HEK293 (cell line): Measurements from ENCODE around the gene PJA2.

Experiments used
- CTCF ChIA-PET: fragments of 350-600 bp; formaldehyde crosslinking; extraction: SDS; loops from one replicate; lab custom pipeline; 2021; ENCODE audit warnings: antibody characterized with exemption; lab: Yijun Ruan, JAX
- POLR2A ChIA-PET: fragments of 300-600 bp; formaldehyde crosslinking; extraction: SDS; loops from one replicate; lab custom pipeline; 2020; ENCODE audit warnings: antibody characterized with exemption, inconsistent platforms; lab: Yijun Ruan, JAX
- H3K27ac ChIP-seq: fragments of 200-500 bp; sonication (Bioruptor generic); 2 replicates; pipeline ENCODE4 v1.5.1; 2014; ENCODE audit warnings: low read depth, low read length, control low read depth, inconsistent platforms; ENCODE audit errors: extremely low read depth
- H3K36me3 ChIP-seq, 2 experiments: fragments of 200-500 bp in 1 of 2; sonication (Bioruptor generic) in 1 of 2; 1 replicate in 1 of 2; 2 replicates in 1 of 2; pipeline ENCODE4 v1.5.1; 2014 to 2017; ENCODE audit warnings: inconsistent platforms in 2 of 2, low read length in 2 of 2; ENCODE audit not compliant: control insufficient read depth in 2 of 2, insufficient read depth in 1 of 2
- H3K4me1 ChIP-seq: fragments of 200-500 bp; sonication (Bioruptor generic); 2 replicates; pipeline ENCODE4 v1.5.1; 2014; ENCODE audit warnings: mild to moderate bottlenecking, low read length, inconsistent platforms; ENCODE audit not compliant: control insufficient read depth, insufficient read depth
- H3K4me3 ChIP-seq: 2 replicates; pipeline ENCODE4 v1.5.1; 2011; ENCODE audit warnings: low read depth, mild to moderate bottlenecking, control low read depth, low read length, moderate library complexity
- H3K9me3 ChIP-seq: fragments of 200-500 bp; sonication (Bioruptor generic); 2 replicates; pipeline ENCODE4 v1.5.1; 2014; ENCODE audit warnings: low read depth, low read length, inconsistent platforms; ENCODE audit not compliant: control insufficient read depth, insufficient read depth
- GLIS2 ChIP-seq: fragments of 450-650 bp; formaldehyde crosslinking; IDR thresholded peaks from 2 replicates; pipeline ENCODE4 v1.5.1; 2016; ENCODE audit warnings: missing biosample characterization, missing genetic modification characterization
- HOXA7 ChIP-seq: sonication (generic); formaldehyde crosslinking; IDR thresholded peaks from 2 replicates; pipeline ENCODE4 v1.8.1; 2022; ENCODE audit warnings: missing genetic modification reagents, borderline replicate concordance
- HOXC10 ChIP-seq: sonication (generic); formaldehyde crosslinking; IDR thresholded peaks from 2 replicates; pipeline ENCODE4 v1.8.1; 2023; ENCODE audit warnings: mild to moderate bottlenecking, missing genetic modification reagents
- PBX3 ChIP-seq: sonication (generic); formaldehyde crosslinking; IDR thresholded peaks from 2 replicates; pipeline ENCODE4 v1.8.1; 2022; ENCODE audit warnings: mild to moderate bottlenecking, moderate library complexity, missing genetic modification reagents
- SCRT1 ChIP-seq: fragments of 450-650 bp; formaldehyde crosslinking; IDR thresholded peaks from 2 replicates; pipeline ENCODE4 v1.5.1; 2016; ENCODE audit warnings: missing biosample characterization, missing genetic modification characterization, borderline replicate concordance
- ZBTB1 ChIP-seq: fragments of 450-650 bp; formaldehyde crosslinking; IDR thresholded peaks from 2 replicates; pipeline ENCODE4 v1.5.1; 2016; ENCODE audit warnings: missing biosample characterization, missing genetic modification characterization
- ZBTB17 ChIP-seq: fragments of 450-650 bp; formaldehyde crosslinking; IDR thresholded peaks from 2 replicates; pipeline ENCODE4 v1.5.1; 2016; ENCODE audit warnings: missing biosample characterization, missing genetic modification characterization
- ZEB2 ChIP-seq: fragments of 450-650 bp; formaldehyde crosslinking; IDR thresholded peaks from 2 replicates; pipeline ENCODE4 v1.5.1; 2016; ENCODE audit warnings: missing biosample characterization, missing genetic modification characterization
- ZFP3 ChIP-seq: fragments of 450-650 bp; formaldehyde crosslinking; IDR thresholded peaks from 2 replicates; pipeline ENCODE4 v1.5.1; 2016; ENCODE audit warnings: low read depth, missing biosample characterization, missing genetic modification characterization
- ZNF10 ChIP-seq: fragments of 450-650 bp; formaldehyde crosslinking; IDR thresholded peaks from 2 replicates; pipeline ENCODE4 v1.5.1; 2017; ENCODE audit warnings: missing biosample characterization, missing genetic modification characterization
- ZNF121 ChIP-seq: fragments of 450-650 bp; formaldehyde crosslinking; IDR thresholded peaks from 2 replicates; pipeline ENCODE4 v1.5.1; 2016; ENCODE audit warnings: missing biosample characterization, missing genetic modification characterization
- ZNF174 ChIP-seq: fragments of 450-650 bp; formaldehyde crosslinking; IDR thresholded peaks from 2 replicates; pipeline ENCODE4 v1.5.0; 2017; ENCODE audit warnings: missing biosample characterization, mild to moderate bottlenecking, missing genetic modification characterization
- ZNF2 ChIP-seq: fragments of 450-650 bp; formaldehyde crosslinking; IDR thresholded peaks from 2 replicates; pipeline ENCODE4 v1.5.1; 2016; ENCODE audit warnings: missing biosample characterization, missing genetic modification characterization
- ZNF23 ChIP-seq: fragments of 450-650 bp; formaldehyde crosslinking; IDR thresholded peaks from 2 replicates; pipeline ENCODE4 v1.5.1; 2016; ENCODE audit warnings: missing biosample characterization, missing genetic modification characterization, borderline replicate concordance
- ZNF266 ChIP-seq: fragments of 450-650 bp; formaldehyde crosslinking; IDR thresholded peaks from 2 replicates; pipeline ENCODE4 v1.5.1; 2016; ENCODE audit warnings: missing biosample characterization, missing genetic modification characterization, low read depth
- ZNF311 ChIP-seq: fragments of 450-650 bp; formaldehyde crosslinking; IDR thresholded peaks from 2 replicates; pipeline ENCODE4 v1.5.1; 2017; ENCODE audit warnings: missing biosample characterization, missing genetic modification characterization, borderline replicate concordance
- ZNF394 ChIP-seq: fragments of 450-650 bp; formaldehyde crosslinking; IDR thresholded peaks from 2 replicates; pipeline ENCODE4 v1.5.1; 2016; ENCODE audit warnings: missing biosample characterization, missing genetic modification characterization, mild to moderate bottlenecking, moderate library complexity, borderline replicate concordance
- ZNF433 ChIP-seq: fragments of 450-650 bp; formaldehyde crosslinking; IDR thresholded peaks from 2 replicates; pipeline ENCODE4 v1.5.1; 2016; ENCODE audit warnings: missing biosample characterization, missing genetic modification characterization, low read depth
- ZNF48 ChIP-seq: fragments of 450-650 bp; formaldehyde crosslinking; IDR thresholded peaks from 2 replicates; pipeline ENCODE4 v1.5.1; 2016; ENCODE audit warnings: missing biosample characterization, missing genetic modification characterization
- ZNF558 ChIP-seq: fragments of 450-650 bp; formaldehyde crosslinking; IDR thresholded peaks from 2 replicates; pipeline ENCODE4 v1.5.1; 2016; ENCODE audit warnings: missing biosample characterization, missing genetic modification characterization
- ZNF585B ChIP-seq: fragments of 450-650 bp; formaldehyde crosslinking; IDR thresholded peaks from 2 replicates; pipeline ENCODE4 v1.5.1; 2016; ENCODE audit warnings: missing biosample characterization, missing genetic modification characterization
- ZNF623 ChIP-seq: fragments of 450-650 bp; formaldehyde crosslinking; IDR thresholded peaks from 2 replicates; pipeline ENCODE4 v1.5.1; 2016; ENCODE audit warnings: missing biosample characterization, missing genetic modification characterization
- ZNF768 ChIP-seq: fragments of 450-650 bp; formaldehyde crosslinking; IDR thresholded peaks from 2 replicates; pipeline ENCODE4 v1.5.1; 2018; ENCODE audit warnings: missing biosample characterization, mild to moderate bottlenecking, missing genetic modification characterization
- ZNF776 ChIP-seq: fragments of 450-650 bp; formaldehyde crosslinking; IDR thresholded peaks from 2 replicates; pipeline ENCODE4 v1.5.0; 2017; ENCODE audit warnings: missing biosample characterization, missing genetic modification characterization, borderline replicate concordance
- TF ChIP-seq, protein P1 (sequence below): fragments of 450-650 bp; formaldehyde crosslinking; IDR thresholded peaks from 2 replicates; pipeline ENCODE4 v1.5.1; 2016; ENCODE audit warnings: missing biosample characterization, missing genetic modification characterization
- TF ChIP-seq, protein P2 (sequence below): fragments of 450-650 bp; formaldehyde crosslinking; IDR thresholded peaks from 2 replicates; pipeline ENCODE4 v1.5.1; 2016; ENCODE audit warnings: missing biosample characterization, missing genetic modification characterization, low read depth
- TF ChIP-seq, protein P3 (sequence below): fragments of 450-650 bp; formaldehyde crosslinking; IDR thresholded peaks from 2 replicates; pipeline ENCODE4 v1.5.1; 2016; ENCODE audit warnings: missing biosample characterization, missing genetic modification characterization, borderline replicate concordance
- TF ChIP-seq, protein P4 (sequence below): fragments of 450-650 bp; formaldehyde crosslinking; IDR thresholded peaks from 2 replicates; pipeline ENCODE4 v1.5.1; 2016; ENCODE audit warnings: missing biosample characterization, missing genetic modification characterization

The PJA2 gene

DNA sequence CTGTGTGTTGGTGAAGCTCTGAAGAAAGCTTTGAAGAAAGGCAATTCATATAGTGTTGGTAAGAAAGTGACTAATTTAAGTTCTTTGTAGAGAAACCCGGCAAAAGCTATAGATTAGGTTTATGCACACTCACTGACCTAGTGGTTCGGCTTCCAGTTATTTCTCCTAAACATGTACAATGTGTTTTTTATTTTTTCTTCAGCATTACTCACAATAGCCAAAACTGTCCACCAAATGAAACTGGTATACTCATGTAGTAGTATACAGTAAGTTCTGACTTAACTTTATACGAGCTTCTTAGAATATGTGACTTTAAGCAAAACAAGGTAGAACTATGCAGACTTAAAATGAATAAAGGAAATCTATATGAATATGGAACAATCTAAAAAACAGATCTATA lies 44.8 kb downstream of the PJA2 start:
- CTCF ChIA-PET, result interaction anchor here (0.7 kb wide), 1 partner anchor 724 kb away, joined by 3 read pairs; no protein-coding TSS in a partner anchor
- Histone ChIP-seq H3K27ac (no peak overlapping the region), H3K4me1 (no peaks in the 10 kb centered on the region), H3K36me3 (peaks cover 17 to 54% of the 10 kb centered on the region in 2 experiments), H3K4me3 (no peak overlapping the region), H3K9me3 (no peaks in the 10 kb centered on the region)
- TF ChIP-seq ZNF776 (no peak), ZFP3 (tag by site-specific recombination) (no peak)
- TF ChIP-seq, protein P1, sequence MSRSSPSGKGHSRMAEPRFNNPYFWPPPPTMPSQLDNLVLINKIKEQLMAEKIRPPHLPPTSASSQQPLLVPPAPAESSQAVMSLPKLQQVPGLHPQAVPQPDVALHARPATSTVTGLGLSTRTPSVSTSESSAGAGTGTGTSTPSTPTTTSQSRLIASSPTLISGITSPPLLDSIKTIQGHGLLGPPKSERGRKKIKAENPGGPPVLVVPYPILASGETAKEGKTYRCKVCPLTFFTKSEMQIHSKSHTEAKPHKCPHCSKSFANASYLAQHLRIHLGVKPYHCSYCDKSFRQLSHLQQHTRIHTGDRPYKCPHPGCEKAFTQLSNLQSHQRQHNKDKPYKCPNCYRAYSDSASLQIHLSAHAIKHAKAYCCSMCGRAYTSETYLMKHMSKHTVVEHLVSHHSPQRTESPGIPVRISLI (tag by site-specific recombination), result no peak
- POLR2A ChIA-PET, result interaction anchor here (1.1 kb wide), 1 partner anchor 46 kb away, joined by 3 read pairs; no protein-coding TSS in a partner anchor

- Histone ChIP-seq H3K27ac (no peak overlapping the region), H3K4me3 (no peak overlapping the region), H3K36me3 (peaks cover 9 to 44% of the 10 kb centered on the region in 2 experiments), H3K4me1 (no peaks in the 10 kb centered on the region), H3K9me3 (no peaks in the 10 kb centered on the region)
- POLR2A ChIA-PET, result no interaction called here
- no peak for TF ChIP-seq ZNF121 (tag by site-specific recombination)
- no peak for TF ChIP-seq ZBTB17 (tag by site-specific recombination)
- TF ChIP-seq ZNF558 (tag by site-specific recombination), result no peak
- TF ChIP-seq ZNF433, result no peak
- TF ChIP-seq ZNF768 (tag by site-specific recombination), result no peak
- TF ChIP-seq ZNF2 (tag by site-specific recombination), result no peak
- no peak for TF ChIP-seq GLIS2 (tag by site-specific recombination)
- TF ChIP-seq ZNF174 (tag by site-specific recombination), result no peak
- TF ChIP-seq ZNF23 (tag by site-specific recombination), result no peak
- CTCF ChIA-PET, result no interaction called here
These were observed 50.1 kb downstream of the PJA2 start for GRCh38 chr5:109359642-109360041.

- no peaks in the 10 kb centered on the region for H3K9me3 ChIP-seq
- ChIA-PET CTCF (no interaction called here), POLR2A (no interaction called here)
- no peaks in the 10 kb centered on the region for H3K4me1 ChIP-seq
- no peak overlapping the region for H3K27ac ChIP-seq
- H3K4me3 ChIP-seq, result no peak overlapping the region
- peaks cover 9 to 40% of the 10 kb centered on the region in 2 experiments for H3K36me3 ChIP-seq
- TF ChIP-seq, protein P2, sequence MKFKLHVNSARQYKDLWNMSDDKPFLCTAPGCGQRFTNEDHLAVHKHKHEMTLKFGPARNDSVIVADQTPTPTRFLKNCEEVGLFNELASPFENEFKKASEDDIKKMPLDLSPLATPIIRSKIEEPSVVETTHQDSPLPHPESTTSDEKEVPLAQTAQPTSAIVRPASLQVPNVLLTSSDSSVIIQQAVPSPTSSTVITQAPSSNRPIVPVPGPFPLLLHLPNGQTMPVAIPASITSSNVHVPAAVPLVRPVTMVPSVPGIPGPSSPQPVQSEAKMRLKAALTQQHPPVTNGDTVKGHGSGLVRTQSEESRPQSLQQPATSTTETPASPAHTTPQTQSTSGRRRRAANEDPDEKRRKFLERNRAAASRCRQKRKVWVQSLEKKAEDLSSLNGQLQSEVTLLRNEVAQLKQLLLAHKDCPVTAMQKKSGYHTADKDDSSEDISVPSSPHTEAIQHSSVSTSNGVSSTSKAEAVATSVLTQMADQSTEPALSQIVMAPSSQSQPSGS (tag by site-specific recombination), result no peak
- TF ChIP-seq ZNF394 (tag by site-specific recombination) (no peak), ZBTB1 (tag by site-specific recombination) (no peak), ZNF48 (tag by site-specific recombination) (no peak), ZNF266 (no peak), ZNF558 (tag by site-specific recombination) (no peak), HOXC10 (CRISPR knock-in tag) (no peak), PBX3 (CRISPR knock-in tag) (no peak), SCRT1 (tag by site-specific recombination) (no peak), ZNF10 (tag by site-specific recombination) (no peak), ZEB2 (no peak), ZNF585B (tag by site-specific recombination) (no peak), ZNF623 (tag by site-specific recombination) (no peak), ZNF311 (no peak), HOXA7 (CRISPR knock-in tag) (no peak)
- TF ChIP-seq, protein P3, sequence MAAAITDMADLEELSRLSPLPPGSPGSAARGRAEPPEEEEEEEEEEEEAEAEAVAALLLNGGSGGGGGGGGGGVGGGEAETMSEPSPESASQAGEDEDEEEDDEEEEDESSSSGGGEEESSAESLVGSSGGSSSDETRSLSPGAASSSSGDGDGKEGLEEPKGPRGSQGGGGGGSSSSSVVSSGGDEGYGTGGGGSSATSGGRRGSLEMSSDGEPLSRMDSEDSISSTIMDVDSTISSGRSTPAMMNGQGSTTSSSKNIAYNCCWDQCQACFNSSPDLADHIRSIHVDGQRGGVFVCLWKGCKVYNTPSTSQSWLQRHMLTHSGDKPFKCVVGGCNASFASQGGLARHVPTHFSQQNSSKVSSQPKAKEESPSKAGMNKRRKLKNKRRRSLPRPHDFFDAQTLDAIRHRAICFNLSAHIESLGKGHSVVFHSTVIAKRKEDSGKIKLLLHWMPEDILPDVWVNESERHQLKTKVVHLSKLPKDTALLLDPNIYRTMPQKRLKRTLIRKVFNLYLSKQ (tag by site-specific recombination), result no peak
- TF ChIP-seq, protein P4, sequence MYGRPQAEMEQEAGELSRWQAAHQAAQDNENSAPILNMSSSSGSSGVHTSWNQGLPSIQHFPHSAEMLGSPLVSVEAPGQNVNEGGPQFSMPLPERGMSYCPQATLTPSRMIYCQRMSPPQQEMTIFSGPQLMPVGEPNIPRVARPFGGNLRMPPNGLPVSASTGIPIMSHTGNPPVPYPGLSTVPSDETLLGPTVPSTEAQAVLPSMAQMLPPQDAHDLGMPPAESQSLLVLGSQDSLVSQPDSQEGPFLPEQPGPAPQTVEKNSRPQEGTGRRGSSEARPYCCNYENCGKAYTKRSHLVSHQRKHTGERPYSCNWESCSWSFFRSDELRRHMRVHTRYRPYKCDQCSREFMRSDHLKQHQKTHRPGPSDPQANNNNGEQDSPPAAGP, result no peak
These were observed 52.0 kb downstream of the PJA2 start for GRCh38 chr5:109357807-109358206.
